ENCODE results near the gene KCNMA1. TPM values are rescaled to one million over a fixed set of nuclear protein-coding genes. Genes with fewer than 3 reads are reported as not detected.

Gene KCNMA1
- total RNA-seq, 1 experiment from 2014 or later = 143 TPM

GRCh38 chr10:77189520-77189919 is 448.1 kb downstream of the KCNMA1 start:
- BruUV-seq (replicated peaks) = no TSS peak
- ATAC-seq = no peak

GRCh38 chr10:77189075-77189474 is 448.5 kb downstream of the KCNMA1 start:
- DNase-seq (no peak), ATAC-seq (no peak)
- peaks cover 6% of the 10 kb centered on the region; the same call in 1 of the 2 replicates for H3K9me2 ChIP-seq (replicated peaks; ENCODE audit: low read length)
- no peak overlapping the region for H3K9ac ChIP-seq (ENCODE audit: low read length)
- no peak overlapping the region for H3K4me2 ChIP-seq (ENCODE audit: low read length)
- H2AFZ ChIP-seq (ENCODE audit: low read length) = no peak overlapping the region
- H3K36me3 ChIP-seq (ENCODE audit: low read depth, low read length) = no peaks in the 10 kb centered on the region
- H3K27ac ChIP-seq (ENCODE audit: low read length) = no peak overlapping the region
- no peaks in the 10 kb centered on the region for H3K27me3 ChIP-seq (ENCODE audit: low read length)
- no peaks in the 10 kb centered on the region for H4K20me1 ChIP-seq (ENCODE audit: low read length)
- ChIA-PET POLR2A (ENCODE audit: unreplicated experiment) (interaction anchor here (0.6 kb wide), 1 partner anchor 15 kb away, joined by 3 read pairs; no protein-coding TSS in a partner anchor), CTCF (no interaction called here)
- no peaks in the 10 kb centered on the region for H3K9me3 ChIP-seq (ENCODE audit: low read length)
- H3F3A ChIP-seq (ENCODE audit: low read length, unreplicated experiment) = no peaks in the 10 kb centered on the region
- BruUV-seq (replicated peaks) = no TSS peak
- no peaks in the 10 kb centered on the region for H3K79me2 ChIP-seq (ENCODE audit: low read length)
- H3K4me1 ChIP-seq (ENCODE audit: insufficient read depth, low read length) = peaks cover 27% of the 10 kb centered on the region
- TF ChIP-seq EZH2phosphoT487 (IDR thresholded peaks at IDR 0.05; ENCODE audit: borderline replicate concordance, low read length) = no peak
- intact Hi-C loops (cut with micrococcal nuclease) = no loop called here
- no peak overlapping the region for H3K4me3 ChIP-seq (ENCODE audit: low read length)

More at GRCh38 chr10:77189520-77189919, 448.1 kb downstream of the KCNMA1 start:
- no peak for TF ChIP-seq EZH2 (IDR thresholded peaks at IDR 0.05; ENCODE audit: low read length, unreplicated experiment)
- no peak for TF ChIP-seq EZH2phosphoT487 (IDR thresholded peaks at IDR 0.05; ENCODE audit: borderline replicate concordance, low read length)
- no peak for TF ChIP-seq CTCF (conservative IDR thresholded peaks at IDR 0.05; ENCODE audit: low read depth, low read length)
- no peaks in the 10 kb centered on the region for H3K9me3 ChIP-seq (ENCODE audit: low read length)
- intact Hi-C loops (cut with micrococcal nuclease) = no loop called here
- no peak for DNase-seq
- no peak overlapping the region for H3K9ac ChIP-seq (ENCODE audit: low read length)
- H3K36me3 ChIP-seq (ENCODE audit: low read depth, low read length) = no peaks in the 10 kb centered on the region
- no peak overlapping the region for H3K4me3 ChIP-seq (ENCODE audit: low read length)
- ChIA-PET CTCF (no interaction called here), POLR2A (ENCODE audit: unreplicated experiment) (interaction anchor here (0.6 kb wide), 1 partner anchor 15 kb away, joined by 3 read pairs; no protein-coding TSS in a partner anchor)
- H3F3A ChIP-seq (ENCODE audit: low read length, unreplicated experiment) = peaks cover under 1% of the 10 kb centered on the region
- H4K20me1 ChIP-seq (ENCODE audit: low read length) = no peaks in the 10 kb centered on the region
- H3K27ac ChIP-seq (ENCODE audit: low read length) = no peak overlapping the region
- no peaks in the 10 kb centered on the region for H3K79me2 ChIP-seq (ENCODE audit: low read length)
- H3K9me2 ChIP-seq (replicated peaks; ENCODE audit: low read length) = peaks cover 6% of the 10 kb centered on the region; the same call in 1 of the 2 replicates
- H3K4me2 ChIP-seq (ENCODE audit: low read length) = no peak overlapping the region
- no peaks in the 10 kb centered on the region for H3K27me3 ChIP-seq (ENCODE audit: low read length)
- no peak overlapping the region for H2AFZ ChIP-seq (ENCODE audit: low read length)
- peaks cover 32% of the 10 kb centered on the region for H3K4me1 ChIP-seq (ENCODE audit: insufficient read depth, low read length)

- no peak overlapping the region for H3K4me2 ChIP-seq (ENCODE audit: low read length)
- no peak overlapping the region for H3K9ac ChIP-seq (ENCODE audit: low read length)
- DNase-seq (no peak), ATAC-seq (no peak)
- no peaks in the 10 kb centered on the region for H3K9me3 ChIP-seq (ENCODE audit: low read length)
- no peak overlapping the region for H2AFZ ChIP-seq (ENCODE audit: low read length)
- no peaks in the 10 kb centered on the region for H3F3A ChIP-seq (ENCODE audit: low read length, unreplicated experiment)
- no TSS peak for BruUV-seq (replicated peaks)
- peaks cover 6% of the 10 kb centered on the region; the same call in 1 of the 2 replicates for H3K9me2 ChIP-seq (replicated peaks; ENCODE audit: low read length)
- no peaks in the 10 kb centered on the region for H3K27me3 ChIP-seq (ENCODE audit: low read length)
- ChIA-PET CTCF (no interaction called here), POLR2A (ENCODE audit: unreplicated experiment) (no interaction called here)
- H3K36me3 ChIP-seq (ENCODE audit: low read depth, low read length) = no peaks in the 10 kb centered on the region
- no peak overlapping the region for H3K27ac ChIP-seq (ENCODE audit: low read length)
- H3K79me2 ChIP-seq (ENCODE audit: low read length) = no peaks in the 10 kb centered on the region
- peaks cover 23% of the 10 kb centered on the region for H3K4me1 ChIP-seq (ENCODE audit: insufficient read depth, low read length)
- TF ChIP-seq EZH2phosphoT487 (IDR thresholded peaks at IDR 0.05; ENCODE audit: borderline replicate concordance, low read length) (no peak), EZH2 (IDR thresholded peaks at IDR 0.05; ENCODE audit: low read length, unreplicated experiment) (no peak), CTCF (conservative IDR thresholded peaks at IDR 0.05; ENCODE audit: low read depth, low read length) (no peak)
- intact Hi-C loops (cut with micrococcal nuclease) = no loop called here
- H4K20me1 ChIP-seq (ENCODE audit: low read length) = no peaks in the 10 kb centered on the region
- no peak overlapping the region for H3K4me3 ChIP-seq (ENCODE audit: low read length)
Observed at GRCh38 chr10:77188521-77188920, 449.1 kb downstream of the KCNMA1 start.

Data from PC-3 (cell line).